ENCODE data around the gene PHACTR2. TPM values are rescaled to one million over a fixed set of nuclear protein-coding genes. Genes with fewer than 3 reads are reported as not detected.

The PHACTR2 gene
- total RNA-seq, 1 experiment from 2014 or later, result 27.6 TPM

- H3K9me3 ChIP-seq (ENCODE audit: control insufficient read depth in 1 of 2, insufficient read depth in 1 of 2, low read depth in 1 of 2, low read length in 2 of 2), result no peaks in the 10 kb centered on the region
- H3K36me3 ChIP-seq (ENCODE audit: control insufficient read depth in 1 of 2, insufficient read depth in 2 of 2, low read length in 2 of 2), result no peaks in the 10 kb centered on the region
- H4K20me1 ChIP-seq (ENCODE audit: insufficient read depth), result no peaks in the 10 kb centered on the region
- no peaks in the 10 kb centered on the region for H3K9me2 ChIP-seq (ENCODE audit: insufficient read depth)
- ChIA-PET POLR2A (no interaction called here), CTCF (no interaction called here), RAD21 (ENCODE audit: low non-redundant PET in 1 of 2, low total read pairs in 2 of 2, uncharacterized antibody in 2 of 2, unreplicated experiment in 2 of 2) (no interaction called here)
- no peaks in the 10 kb centered on the region for H3K79me2 ChIP-seq (ENCODE audit: insufficient read depth, low read length)
- BruUV-seq (replicated peaks), result no TSS peak
- no peak overlapping the region for H3K27ac ChIP-seq (ENCODE audit: low read depth, low read length)
- intact Hi-C loops (cut with micrococcal nuclease), result no loop called here
- H2AFZ ChIP-seq (ENCODE audit: low read depth, low read length, poor library complexity, severe bottlenecking), result no peak overlapping the region
- no peak overlapping the region for H3K4me3 ChIP-seq (replicated peaks in 1 of 2; ENCODE audit: low read depth in 1 of 2, low read length in 2 of 2)
- DNase-seq (ENCODE audit: low read depth, low spot score) (no peak), ATAC-seq (no peak)
- no peak overlapping the region for H3K4me2 ChIP-seq (ENCODE audit: low read length)
- no peak for TF ChIP-seq EZH2phosphoT487 (IDR thresholded peaks at IDR 0.05; ENCODE audit: borderline replicate concordance)
- TF ChIP-seq SRF (IDR thresholded peaks at IDR 0.05; ENCODE audit: low read depth), result no peak
- no peak for TF ChIP-seq ELF1 (IDR thresholded peaks at IDR 0.05; ENCODE audit: borderline replicate concordance, low read depth)
- TF ChIP-seq TCF7L2 (IDR thresholded peaks at IDR 0.05; ENCODE audit: borderline replicate concordance, extremely low read depth, insufficient read depth, insufficient read length), result no peak
- no peak for TF ChIP-seq CBX3 (IDR thresholded peaks at IDR 0.05; ENCODE audit: low read depth)
- TF ChIP-seq CTCF (IDR thresholded peaks at IDR 0.05 in 2 of 3, conservative IDR thresholded peaks at IDR 0.05 in 1 of 3; ENCODE audit: borderline replicate concordance in 1 of 3, insufficient read depth in 1 of 3, low read depth in 2 of 3, low read length in 2 of 3), result no peak
- TF ChIP-seq CEBPB (IDR thresholded peaks at IDR 0.05; ENCODE audit: low read depth), result no peak
- no peak for TF ChIP-seq ATF3 (IDR thresholded peaks at IDR 0.05)
- no peak for TF ChIP-seq YY1 (IDR thresholded peaks at IDR 0.05; ENCODE audit: extremely low read depth, insufficient replicate concordance, low read depth, low read length)
- no peak for TF ChIP-seq SP1 (IDR thresholded peaks at IDR 0.05; ENCODE audit: low read depth)
- TF ChIP-seq ZBTB33 (IDR thresholded peaks at IDR 0.05; ENCODE audit: extremely low read depth, insufficient replicate concordance, low read length), result no peak
- TF ChIP-seq ZNF274 (IDR thresholded peaks at IDR 0.05; ENCODE audit: low read depth, low read length), result no peak
- no peak for TF ChIP-seq REST (IDR thresholded peaks at IDR 0.05; ENCODE audit: low read depth)
- no peak for TF ChIP-seq JUND (IDR thresholded peaks at IDR 0.05)
- TF ChIP-seq FOSL1 (IDR thresholded peaks at IDR 0.05; ENCODE audit: low read depth), result no peak
- no peak for TF ChIP-seq EGR1 (IDR thresholded peaks at IDR 0.05; ENCODE audit: low read depth)
- no peak for TF ChIP-seq POLR2A (IDR thresholded peaks at IDR 0.05; ENCODE audit: borderline replicate concordance, extremely low read depth, insufficient read depth, insufficient read length)
- no peak for TF ChIP-seq EZH2 (IDR thresholded peaks at IDR 0.05)
- no peak overlapping the region for H3K9ac ChIP-seq (ENCODE audit: low read length)
- no peaks in the 10 kb centered on the region for H3K27me3 ChIP-seq (ENCODE audit: insufficient read depth, low read length)
- 0 out of 4 replicates have a peak, but pooled peaks cover 3 to 6% of the 10 kb centered on the region in 2 experiments for H3K4me1 ChIP-seq (ENCODE audit: control insufficient read depth in 1 of 2, insufficient read depth in 2 of 2, low read length in 2 of 2)
Observed at GRCh38 chr6:143691900-143692636, 14.3 kb downstream of the PHACTR2 start.
